MM.1S (cell line): ENCODE data around the gene HOXA11.
A peak's percentile ranks its signal among the peaks of the same experiment; 100 is the strongest.

Source experiments
- DNase-seq: peaks from one replicate; pipeline ENCODE4 v3.0.0-alpha.2; 2015
- H2AFZ ChIP-seq: fragments of 300-600 bp; sonication (generic); 2 replicates; pipeline ENCODE4 v1.6.0; 2016; ENCODE audit warnings: antibody characterized with exemption, low read length
- H3F3A ChIP-seq: fragments of 300-600 bp; sonication (generic); 2 replicates; pipeline ENCODE4 v1.6.1; 2016; ENCODE audit warnings: mild to moderate bottlenecking, antibody characterized with exemption, low read length, moderate library complexity, mixed read lengths; ENCODE audit not compliant: insufficient read depth
- H3K27ac ChIP-seq: fragments of 300-600 bp; sonication (generic); 2 replicates; pipeline ENCODE4 v1.5.1; 2016; ENCODE audit warnings: mild to moderate bottlenecking, low read length
- H3K27me3 ChIP-seq: fragments of 300-600 bp; sonication (generic); replicated peaks from 2 replicates; pipeline ENCODE4 v1.6.0; 2016; ENCODE audit warnings: low read length; ENCODE audit not compliant: insufficient read depth
- H3K36me3 ChIP-seq: fragments of 300-600 bp; sonication (generic); replicated peaks from 2 replicates; pipeline ENCODE4 v1.6.1; 2016; ENCODE audit warnings: mild to moderate bottlenecking, low read length, mixed read lengths; ENCODE audit not compliant: insufficient read depth
- H3K4me1 ChIP-seq: fragments of 300-600 bp; sonication (generic); 2 replicates; pipeline ENCODE4 v1.6.1; 2016; ENCODE audit warnings: low read length, mixed read lengths
- H3K4me2 ChIP-seq: fragments of 300-600 bp; sonication (generic); 2 replicates; pipeline ENCODE4 v1.6.0; 2016; ENCODE audit warnings: low read depth, low read length
- H3K4me3 ChIP-seq: fragments of 300-600 bp; sonication (generic); 2 replicates; pipeline ENCODE4 v1.5.1; 2016; ENCODE audit warnings: low read length, mixed read lengths
- H3K79me2 ChIP-seq: fragments of 300-600 bp; sonication (generic); 2 replicates; pipeline ENCODE4 v1.6.1; 2016; ENCODE audit warnings: mixed run types, low read length, mixed read lengths
- H3K9ac ChIP-seq: fragments of 300-600 bp; sonication (generic); 2 replicates; pipeline ENCODE4 v1.6.1; 2016; ENCODE audit warnings: low read length, mixed read lengths
- H3K9me2 ChIP-seq: fragments of 300-600 bp; sonication (generic); replicated peaks from 2 replicates; pipeline ENCODE4 v1.6.1; 2016; ENCODE audit warnings: mild to moderate bottlenecking, low read length, mixed read lengths; ENCODE audit not compliant: insufficient read depth
- H3K9me3 ChIP-seq: fragments of 300-600 bp; sonication (generic); replicated peaks from 2 replicates; pipeline ENCODE4 v1.6.1; 2016; ENCODE audit warnings: mild to moderate bottlenecking, low read length, mixed read lengths; ENCODE audit not compliant: insufficient read depth
- H4K20me1 ChIP-seq: fragments of 300-600 bp; sonication (generic); 2 replicates; pipeline ENCODE4 v1.6.1; 2016; ENCODE audit warnings: mild to moderate bottlenecking, low read length, moderate library complexity, mixed read lengths; ENCODE audit not compliant: insufficient read depth
- CTCF ChIP-seq: fragments of 300-600 bp; sonication (generic); IDR thresholded peaks from 2 replicates; pipeline ENCODE4 v1.5.1; 2016; ENCODE audit warnings: antibody characterized with exemption, low read length, mixed read lengths
- EZH2 ChIP-seq: fragments of 300-600 bp; sonication (generic); optimal IDR thresholded peaks from 2 replicates; pipeline ENCODE3; 2017; ENCODE audit warnings: low read depth, mild to moderate bottlenecking, antibody characterized with exemption, low read length, mixed read lengths
- EZH2phosphoT487 ChIP-seq: fragments of 300-600 bp; sonication (generic); IDR thresholded peaks from 2 replicates; pipeline ENCODE4 v1.6.1; 2018; ENCODE audit warnings: antibody characterized with exemption, low read length

HOXA11 gene

GRCh38 chr7:27152816-27153442, 32.1 kb downstream of the HOXA11 start:
- Histone ChIP-seq H3K4me2 (peak overlapping the region; percentile 96; the same call in 1 of the 2 replicates), H3F3A (no peaks in the 10 kb centered on the region), H3K27ac (no peak overlapping the region), H3K4me3 (no peak overlapping the region), H3K4me1 (peaks cover 7% of the 10 kb centered on the region; the same call in 1 of the 2 replicates), H3K9ac (no peak overlapping the region), H4K20me1 (no peaks in the 10 kb centered on the region), H3K27me3 (peaks cover 87% of the 10 kb centered on the region), H3K9me2 (no peaks in the 10 kb centered on the region), H2AFZ (no peak overlapping the region), H3K9me3 (no peaks in the 10 kb centered on the region), H3K79me2 (no peaks in the 10 kb centered on the region), H3K36me3 (no peaks in the 10 kb centered on the region)
- DNase-seq: no peak
- TF ChIP-seq CTCF (no peak), EZH2 (no peak), EZH2phosphoT487 (no peak)

GRCh38 chr7:27151931-27152815, 32.9 kb downstream of the HOXA11 start, which contains the start of gene HOXA3:
TSS of gene HOXA3 (minus strand) at chr7:27152583. CDS start at chr7:27110640, 41,943 bp downstream.
- Histone ChIP-seq H4K20me1 (no peaks in the 10 kb centered on the region), H3K27ac (no peak within 1 kb of the TSS), H2AFZ (peak within 1 kb of the TSS; percentile 39; the same call in 1 of the 2 replicates), H3K4me2 (peak within 1 kb of the TSS; percentile 96), H3K9me3 (no peaks in the 10 kb centered on the region), H3F3A (no peaks in the 10 kb centered on the region), H3K4me1 (peaks cover 7% of the 10 kb centered on the region; the same call in 1 of the 2 replicates), H3K79me2 (no peaks in the 10 kb centered on the region), H3K4me3 (peak within 1 kb of the TSS; percentile 61), H3K36me3 (no peaks in the 10 kb centered on the region), H3K9ac (no peak within 1 kb of the TSS), H3K27me3 (peaks cover 85% of the 10 kb centered on the region), H3K9me2 (no peaks in the 10 kb centered on the region)
- DNase-seq: no peak
- TF ChIP-seq EZH2 (peak; percentile 34), EZH2phosphoT487 (no peak)

- H2AFZ ChIP-seq: peak overlapping the region; percentile 64
- no peaks in the 10 kb centered on the region for H3K9me2 ChIP-seq
- no peaks in the 10 kb centered on the region for H4K20me1 ChIP-seq
- peaks cover 86% of the 10 kb centered on the region for H3K27me3 ChIP-seq
- H3K79me2 ChIP-seq: no peaks in the 10 kb centered on the region
- no peak for TF ChIP-seq CTCF
- no peaks in the 10 kb centered on the region for H3K36me3 ChIP-seq
- peaks cover 7% of the 10 kb centered on the region; the same call in 1 of the 2 replicates for H3K4me1 ChIP-seq
- peak overlapping the region; percentile 96 for H3K4me2 ChIP-seq
- H3K9me3 ChIP-seq: no peaks in the 10 kb centered on the region
- H3K9ac ChIP-seq: no peak overlapping the region
- H3F3A ChIP-seq: no peaks in the 10 kb centered on the region
- no peak overlapping the region for H3K27ac ChIP-seq
- peak overlapping the region; percentile 61 for H3K4me3 ChIP-seq
- no peak for DNase-seq
Measured at GRCh38 chr7:27151341-27151930, 33.6 kb downstream of the HOXA11 start.
